ENCODE measurements around the gene HRG. TPM values are rescaled to one million over a fixed set of nuclear protein-coding genes. Genes with fewer than 3 reads are reported as not detected.

The HRG gene
- total RNA-seq, 2 experiments from 2014 or later: not detected

DNA sequence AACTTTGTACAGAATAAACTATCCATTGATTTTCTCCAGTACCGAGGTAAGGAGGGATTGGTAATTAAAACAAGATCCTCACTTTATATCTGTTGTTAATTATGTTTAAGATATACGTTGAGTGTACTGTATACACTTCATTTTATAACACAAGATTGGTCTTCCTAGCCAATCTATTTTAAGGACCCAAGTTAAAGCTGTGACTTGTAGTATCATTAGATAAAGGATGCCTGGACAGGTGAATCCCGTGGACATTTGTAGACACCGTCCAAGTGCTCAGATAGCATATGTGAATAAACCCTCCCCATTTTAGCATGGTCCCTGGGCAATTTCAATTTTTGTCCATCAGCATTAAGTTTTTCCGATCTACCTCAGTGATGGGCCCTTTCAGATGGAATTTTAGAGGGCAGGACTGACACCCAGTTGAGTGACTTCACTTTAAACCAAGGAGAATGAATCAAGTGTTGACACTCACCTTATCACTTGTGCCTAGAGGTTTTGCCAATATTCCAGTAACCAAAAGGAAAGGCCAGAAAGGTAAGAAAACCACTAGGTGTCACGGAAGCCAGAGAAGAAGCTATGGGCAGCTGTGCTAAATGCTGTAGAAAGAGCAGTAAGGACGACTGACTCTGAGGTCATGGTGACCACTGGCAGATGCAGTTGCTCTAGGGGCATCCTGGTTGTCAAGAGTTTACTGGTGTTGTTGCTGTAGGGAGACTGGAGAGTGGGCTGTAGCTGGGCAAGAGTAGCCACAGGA lies 43.7 kb upstream of the HRG start:
- no peaks in the 10 kb centered on the region for H3K79me2 ChIP-seq (ENCODE audit: insufficient read depth, low read depth, low read length)
- H3K9me3 ChIP-seq (ENCODE audit: low read length): no peaks in the 10 kb centered on the region
- no peaks in the 10 kb centered on the region for H4K20me1 ChIP-seq (ENCODE audit: insufficient read depth, low read length)
- no peaks in the 10 kb centered on the region for H3K36me3 ChIP-seq (ENCODE audit: insufficient read depth, low read length)
- no peak overlapping the region for H3K4me2 ChIP-seq (ENCODE audit: low read length)
- no peaks in the 10 kb centered on the region for H3K9me2 ChIP-seq (ENCODE audit: insufficient read depth, low read length)
- H2AFZ ChIP-seq (ENCODE audit: low read length): no peak overlapping the region
- BruUV-seq (replicated peaks): no TSS peak
- CTCF ChIA-PET (ENCODE audit: unreplicated experiment): no interaction called here
- DNase-seq (ENCODE audit: low spot score): no peak
- no peak for TF ChIP-seq EZH2phosphoT487 (IDR thresholded peaks at IDR 0.05; ENCODE audit: borderline replicate concordance, low read depth, low read length)
- TF ChIP-seq CTCF (conservative IDR thresholded peaks at IDR 0.05; ENCODE audit: low read length): no peak
- peaks cover 8% of the 10 kb centered on the region for H3K4me1 ChIP-seq (ENCODE audit: insufficient read depth, low read length, poor library complexity, severe bottlenecking)
- intact Hi-C loops (cut with micrococcal nuclease; ENCODE audit: unreplicated experiment): no loop called here
- H3K27ac ChIP-seq (ENCODE audit: low read depth, low read length, poor library complexity, severe bottlenecking): no peak overlapping the region
- POLR2A ChIA-PET: interaction anchor here (0.7 to 1.0 kb wide), 2 partner anchors 202 to 213 kb away, joined by 3 read pairs; no protein-coding TSS in a partner anchor
- no peak overlapping the region for H3K4me3 ChIP-seq (ENCODE audit: low read depth, low read length, poor library complexity, severe bottlenecking)

GRCh38 chr3:186622651-186623310 lies 43.0 kb upstream of the HRG start:
- no peak for TF ChIP-seq CTCF (conservative IDR thresholded peaks at IDR 0.05; ENCODE audit: low read length)
- TF ChIP-seq EZH2phosphoT487 (IDR thresholded peaks at IDR 0.05; ENCODE audit: borderline replicate concordance, low read depth, low read length): no peak
- H2AFZ ChIP-seq (ENCODE audit: low read length): no peak overlapping the region
- no peaks in the 10 kb centered on the region for H4K20me1 ChIP-seq (ENCODE audit: insufficient read depth, low read length)
- no peak overlapping the region for H3K4me3 ChIP-seq (ENCODE audit: low read depth, low read length, poor library complexity, severe bottlenecking)
- ChIA-PET CTCF (ENCODE audit: unreplicated experiment) (no interaction called here), POLR2A (interaction anchor here (0.7 to 1.0 kb wide), 2 partner anchors 31 to 203 kb away, joined by 3 to 4 read pairs; no protein-coding TSS in a partner anchor)
- H3K9me3 ChIP-seq (ENCODE audit: low read length): no peaks in the 10 kb centered on the region
- H3K36me3 ChIP-seq (ENCODE audit: insufficient read depth, low read length): no peaks in the 10 kb centered on the region
- DNase-seq (ENCODE audit: low spot score): no peak
- intact Hi-C loops (cut with micrococcal nuclease; ENCODE audit: unreplicated experiment): no loop called here
- no peak overlapping the region for H3K4me2 ChIP-seq (ENCODE audit: low read length)
- no peaks in the 10 kb centered on the region for H3K9me2 ChIP-seq (ENCODE audit: insufficient read depth, low read length)
- BruUV-seq (replicated peaks): no TSS peak
- H3K79me2 ChIP-seq (ENCODE audit: insufficient read depth, low read depth, low read length): no peaks in the 10 kb centered on the region
- no peak overlapping the region for H3K27ac ChIP-seq (ENCODE audit: low read depth, low read length, poor library complexity, severe bottlenecking)
- peaks cover 5% of the 10 kb centered on the region for H3K4me1 ChIP-seq (ENCODE audit: insufficient read depth, low read length, poor library complexity, severe bottlenecking)

GRCh38 chr3:186624598-186624997 lies 41.2 kb upstream of the HRG start:
- Histone ChIP-seq H2AFZ (ENCODE audit: low read length) (no peak overlapping the region), H4K20me1 (ENCODE audit: insufficient read depth, low read length) (no peaks in the 10 kb centered on the region), H3K4me3 (ENCODE audit: low read depth, low read length, poor library complexity, severe bottlenecking) (no peak overlapping the region), H3K79me2 (ENCODE audit: insufficient read depth, low read depth, low read length) (no peaks in the 10 kb centered on the region), H3K9me2 (ENCODE audit: insufficient read depth, low read length) (no peaks in the 10 kb centered on the region), H3K9me3 (ENCODE audit: low read length) (no peaks in the 10 kb centered on the region), H3K27ac (ENCODE audit: low read depth, low read length, poor library complexity, severe bottlenecking) (no peak overlapping the region), H3K4me2 (ENCODE audit: low read length) (no peak overlapping the region), H3K36me3 (ENCODE audit: insufficient read depth, low read length) (no peaks in the 10 kb centered on the region), H3K4me1 (ENCODE audit: insufficient read depth, low read length, poor library complexity, severe bottlenecking) (peaks cover 5% of the 10 kb centered on the region)
- no peak for DNase-seq (ENCODE audit: low spot score)
- intact Hi-C loops (cut with micrococcal nuclease; ENCODE audit: unreplicated experiment): no loop called here
- POLR2A ChIA-PET: interaction anchor here (0.6 kb wide), 1 partner anchor 169 kb away, joined by 3 read pairs; no protein-coding TSS in a partner anchor
- CTCF ChIA-PET (ENCODE audit: unreplicated experiment): no interaction called here
- TF ChIP-seq CTCF (conservative IDR thresholded peaks at IDR 0.05; ENCODE audit: low read length) (no peak), EZH2phosphoT487 (IDR thresholded peaks at IDR 0.05; ENCODE audit: borderline replicate concordance, low read depth, low read length) (no peak)
- no TSS peak for BruUV-seq (replicated peaks)

All from OCI-LY7 (cell line).